ENCODE measurements around the gene NETO2. TPM values are rescaled to one million over a fixed set of nuclear protein-coding genes. Genes with fewer than 3 reads are reported as not detected.

NETO2 gene
- total RNA-seq, 1 experiment from 2014 or later, result 10.3 TPM

DNA sequence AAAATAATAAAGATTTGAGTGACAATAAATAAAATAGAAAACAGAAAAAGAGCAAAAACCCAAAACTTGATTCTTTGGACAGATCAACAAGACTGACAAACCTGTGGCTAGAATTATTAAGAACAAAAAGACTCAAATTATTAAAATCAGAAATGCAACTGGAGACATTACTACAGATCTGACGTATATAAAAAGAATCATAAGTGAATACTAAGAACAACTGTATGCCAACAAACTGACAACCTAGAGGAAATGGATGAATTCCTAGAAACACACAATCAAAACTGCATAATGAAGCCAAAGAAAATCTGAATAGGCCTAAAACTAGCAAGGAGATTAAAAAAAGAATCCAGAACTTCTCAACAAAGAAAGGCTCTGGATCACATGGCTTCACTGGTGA lies 47.4 kb downstream of the NETO2 start:
- H3K27ac ChIP-seq (ENCODE audit: low read depth, low read length), result no peak overlapping the region
- H3K27me3 ChIP-seq (ENCODE audit: insufficient read depth, low read length), result no peaks in the 10 kb centered on the region
- ATAC-seq (no peak), DNase-seq (ENCODE audit: low read depth, low spot score) (no peak)
- ChIA-PET RAD21 (ENCODE audit: low non-redundant PET in 1 of 2, low total read pairs in 2 of 2, uncharacterized antibody in 2 of 2, unreplicated experiment in 2 of 2) (no interaction called here), CTCF (no interaction called here), POLR2A (no interaction called here)
- no peak overlapping the region for H3K4me3 ChIP-seq (replicated peaks in 1 of 2; ENCODE audit: low read depth in 1 of 2, low read length in 2 of 2)
- H3K4me2 ChIP-seq (ENCODE audit: low read length), result no peak overlapping the region
- no peak overlapping the region for H3K9ac ChIP-seq (ENCODE audit: low read length)
- BruUV-seq (replicated peaks), result no TSS peak
- H3K36me3 ChIP-seq (ENCODE audit: control insufficient read depth in 1 of 2, insufficient read depth in 2 of 2, low read length in 2 of 2), result no peaks in the 10 kb centered on the region
- H3K9me3 ChIP-seq (ENCODE audit: control insufficient read depth in 1 of 2, insufficient read depth in 1 of 2, low read depth in 1 of 2, low read length in 2 of 2), result no peaks in the 10 kb centered on the region
- H2AFZ ChIP-seq (ENCODE audit: low read depth, low read length, poor library complexity, severe bottlenecking), result no peak overlapping the region
- H4K20me1 ChIP-seq (ENCODE audit: insufficient read depth), result no peaks in the 10 kb centered on the region
- H3K9me2 ChIP-seq (ENCODE audit: insufficient read depth), result no peaks in the 10 kb centered on the region
- no peaks in the 10 kb centered on the region for H3K4me1 ChIP-seq (ENCODE audit: control insufficient read depth in 1 of 2, insufficient read depth in 2 of 2, low read length in 2 of 2)
- TF ChIP-seq, protein P1, sequence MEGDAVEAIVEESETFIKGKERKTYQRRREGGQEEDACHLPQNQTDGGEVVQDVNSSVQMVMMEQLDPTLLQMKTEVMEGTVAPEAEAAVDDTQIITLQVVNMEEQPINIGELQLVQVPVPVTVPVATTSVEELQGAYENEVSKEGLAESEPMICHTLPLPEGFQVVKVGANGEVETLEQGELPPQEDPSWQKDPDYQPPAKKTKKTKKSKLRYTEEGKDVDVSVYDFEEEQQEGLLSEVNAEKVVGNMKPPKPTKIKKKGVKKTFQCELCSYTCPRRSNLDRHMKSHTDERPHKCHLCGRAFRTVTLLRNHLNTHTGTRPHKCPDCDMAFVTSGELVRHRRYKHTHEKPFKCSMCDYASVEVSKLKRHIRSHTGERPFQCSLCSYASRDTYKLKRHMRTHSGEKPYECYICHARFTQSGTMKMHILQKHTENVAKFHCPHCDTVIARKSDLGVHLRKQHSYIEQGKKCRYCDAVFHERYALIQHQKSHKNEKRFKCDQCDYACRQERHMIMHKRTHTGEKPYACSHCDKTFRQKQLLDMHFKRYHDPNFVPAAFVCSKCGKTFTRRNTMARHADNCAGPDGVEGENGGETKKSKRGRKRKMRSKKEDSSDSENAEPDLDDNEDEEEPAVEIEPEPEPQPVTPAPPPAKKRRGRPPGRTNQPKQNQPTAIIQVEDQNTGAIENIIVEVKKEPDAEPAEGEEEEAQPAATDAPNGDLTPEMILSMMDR (IDR thresholded peaks at IDR 0.05 in 2 of 3, conservative IDR thresholded peaks at IDR 0.05 in 1 of 3; ENCODE audit: borderline replicate concordance in 1 of 3, insufficient read depth in 1 of 3, low read depth in 2 of 3, low read length in 2 of 3), result no peak
- TF ChIP-seq, protein P2, sequence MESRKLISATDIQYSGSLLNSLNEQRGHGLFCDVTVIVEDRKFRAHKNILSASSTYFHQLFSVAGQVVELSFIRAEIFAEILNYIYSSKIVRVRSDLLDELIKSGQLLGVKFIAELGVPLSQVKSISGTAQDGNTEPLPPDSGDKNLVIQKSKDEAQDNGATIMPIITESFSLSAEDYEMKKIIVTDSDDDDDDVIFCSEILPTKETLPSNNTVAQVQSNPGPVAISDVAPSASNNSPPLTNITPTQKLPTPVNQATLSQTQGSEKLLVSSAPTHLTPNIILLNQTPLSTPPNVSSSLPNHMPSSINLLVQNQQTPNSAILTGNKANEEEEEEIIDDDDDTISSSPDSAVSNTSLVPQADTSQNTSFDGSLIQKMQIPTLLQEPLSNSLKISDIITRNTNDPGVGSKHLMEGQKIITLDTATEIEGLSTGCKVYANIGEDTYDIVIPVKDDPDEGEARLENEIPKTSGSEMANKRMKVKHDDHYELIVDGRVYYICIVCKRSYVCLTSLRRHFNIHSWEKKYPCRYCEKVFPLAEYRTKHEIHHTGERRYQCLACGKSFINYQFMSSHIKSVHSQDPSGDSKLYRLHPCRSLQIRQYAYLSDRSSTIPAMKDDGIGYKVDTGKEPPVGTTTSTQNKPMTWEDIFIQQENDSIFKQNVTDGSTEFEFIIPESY (IDR thresholded peaks at IDR 0.05; ENCODE audit: extremely low read depth, insufficient replicate concordance, low read length), result no peak
- TF ChIP-seq, protein P3, sequence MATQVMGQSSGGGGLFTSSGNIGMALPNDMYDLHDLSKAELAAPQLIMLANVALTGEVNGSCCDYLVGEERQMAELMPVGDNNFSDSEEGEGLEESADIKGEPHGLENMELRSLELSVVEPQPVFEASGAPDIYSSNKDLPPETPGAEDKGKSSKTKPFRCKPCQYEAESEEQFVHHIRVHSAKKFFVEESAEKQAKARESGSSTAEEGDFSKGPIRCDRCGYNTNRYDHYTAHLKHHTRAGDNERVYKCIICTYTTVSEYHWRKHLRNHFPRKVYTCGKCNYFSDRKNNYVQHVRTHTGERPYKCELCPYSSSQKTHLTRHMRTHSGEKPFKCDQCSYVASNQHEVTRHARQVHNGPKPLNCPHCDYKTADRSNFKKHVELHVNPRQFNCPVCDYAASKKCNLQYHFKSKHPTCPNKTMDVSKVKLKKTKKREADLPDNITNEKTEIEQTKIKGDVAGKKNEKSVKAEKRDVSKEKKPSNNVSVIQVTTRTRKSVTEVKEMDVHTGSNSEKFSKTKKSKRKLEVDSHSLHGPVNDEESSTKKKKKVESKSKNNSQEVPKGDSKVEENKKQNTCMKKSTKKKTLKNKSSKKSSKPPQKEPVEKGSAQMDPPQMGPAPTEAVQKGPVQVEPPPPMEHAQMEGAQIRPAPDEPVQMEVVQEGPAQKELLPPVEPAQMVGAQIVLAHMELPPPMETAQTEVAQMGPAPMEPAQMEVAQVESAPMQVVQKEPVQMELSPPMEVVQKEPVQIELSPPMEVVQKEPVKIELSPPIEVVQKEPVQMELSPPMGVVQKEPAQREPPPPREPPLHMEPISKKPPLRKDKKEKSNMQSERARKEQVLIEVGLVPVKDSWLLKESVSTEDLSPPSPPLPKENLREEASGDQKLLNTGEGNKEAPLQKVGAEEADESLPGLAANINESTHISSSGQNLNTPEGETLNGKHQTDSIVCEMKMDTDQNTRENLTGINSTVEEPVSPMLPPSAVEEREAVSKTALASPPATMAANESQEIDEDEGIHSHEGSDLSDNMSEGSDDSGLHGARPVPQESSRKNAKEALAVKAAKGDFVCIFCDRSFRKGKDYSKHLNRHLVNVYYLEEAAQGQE (IDR thresholded peaks at IDR 0.05; ENCODE audit: low read depth), result no peak
- no peak for TF ChIP-seq EZH2phosphoT487 (IDR thresholded peaks at IDR 0.05; ENCODE audit: borderline replicate concordance)
- TF ChIP-seq SRF (IDR thresholded peaks at IDR 0.05; ENCODE audit: low read depth), result no peak
- no peak for TF ChIP-seq ELF1 (IDR thresholded peaks at IDR 0.05; ENCODE audit: borderline replicate concordance, low read depth)
- TF ChIP-seq POLR2A (IDR thresholded peaks at IDR 0.05; ENCODE audit: borderline replicate concordance, extremely low read depth, insufficient read depth, insufficient read length), result no peak
- no peak for TF ChIP-seq CBX3 (IDR thresholded peaks at IDR 0.05; ENCODE audit: low read depth)
- TF ChIP-seq TCF7L2 (IDR thresholded peaks at IDR 0.05; ENCODE audit: borderline replicate concordance, extremely low read depth, insufficient read depth, insufficient read length), result no peak
- TF ChIP-seq ZNF274 (IDR thresholded peaks at IDR 0.05; ENCODE audit: low read depth, low read length), result no peak
- no peak for TF ChIP-seq FOSL1 (IDR thresholded peaks at IDR 0.05; ENCODE audit: low read depth)
- TF ChIP-seq, protein P4, sequence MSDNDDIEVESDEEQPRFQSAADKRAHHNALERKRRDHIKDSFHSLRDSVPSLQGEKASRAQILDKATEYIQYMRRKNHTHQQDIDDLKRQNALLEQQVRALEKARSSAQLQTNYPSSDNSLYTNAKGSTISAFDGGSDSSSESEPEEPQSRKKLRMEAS (IDR thresholded peaks at IDR 0.05), result no peak
- no peak for TF ChIP-seq JUND (IDR thresholded peaks at IDR 0.05)
- no peak for TF ChIP-seq YY1 (IDR thresholded peaks at IDR 0.05; ENCODE audit: extremely low read depth, insufficient replicate concordance, low read depth, low read length)
- TF ChIP-seq EGR1 (IDR thresholded peaks at IDR 0.05; ENCODE audit: low read depth), result no peak
- no peak for TF ChIP-seq RAD21 (IDR thresholded peaks at IDR 0.05; ENCODE audit: low read depth)
- no peak for TF ChIP-seq EZH2 (IDR thresholded peaks at IDR 0.05)
- no peak for TF ChIP-seq ZFX (IDR thresholded peaks at IDR 0.05)
- intact Hi-C loops (cut with micrococcal nuclease), result no loop called here
- no peaks in the 10 kb centered on the region for H3K79me2 ChIP-seq (ENCODE audit: insufficient read depth, low read length)

All from HCT116 (cell line).